Measurements from ENCODE around the gene SKOR2.

GRCh38 chr18:47263430-47264307 is 12.2 kb upstream of the SKOR2 start:
- TF ChIP-seq CTCF (IDR thresholded peaks at IDR 0.05) (no peak), POLR2A (IDR thresholded peaks at IDR 0.05) (no peak)
